GM18867 (cell line): ENCODE measurements around the gene ELN.
"Not testable (repeated sequence)": the region's sequence is repeated elsewhere in the genome, so short reads cannot be mapped to it uniquely, and the experiment has no call there.

Experiments used
- ATAC-seq: cut with Tn5 transposase; IDR thresholded peaks from one replicate; pipeline ENCODE4 v1.9.1; 2021; ENCODE audit warnings: mild to moderate bottlenecking, moderate library complexity; ENCODE audit not compliant: unreplicated experiment

ELN gene

DNA sequence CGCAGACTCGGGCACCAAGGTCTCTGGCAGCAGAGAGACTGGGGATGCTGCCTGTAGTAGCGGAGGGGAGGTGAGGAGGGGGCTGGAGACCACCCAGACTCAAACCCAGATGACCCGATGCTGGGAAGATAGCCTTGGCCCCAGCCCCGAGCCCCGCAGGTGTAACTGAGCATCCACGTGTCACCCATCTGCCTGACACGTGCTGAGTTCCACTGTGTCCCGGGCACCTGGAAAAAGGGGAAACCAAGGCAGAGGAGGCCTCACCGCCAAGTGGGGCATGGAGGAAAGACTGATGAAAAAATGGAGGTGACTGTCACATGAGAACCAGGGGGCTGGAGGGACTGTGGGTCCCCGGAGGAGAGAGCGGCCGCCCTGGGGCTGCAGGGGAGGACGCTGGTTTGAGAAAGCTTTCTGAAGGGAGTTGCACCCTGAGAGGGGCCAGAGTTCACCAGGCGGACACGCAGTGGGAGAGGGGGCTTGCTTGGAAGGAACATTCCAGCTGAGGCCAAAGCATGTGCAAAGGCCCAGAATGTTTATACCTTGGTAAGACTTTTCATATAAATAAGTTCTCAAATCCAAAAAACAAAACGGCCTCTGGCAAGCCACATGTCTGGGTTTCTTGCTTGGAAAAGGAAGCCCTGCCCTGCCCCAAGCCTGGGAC is 27.4 kb upstream of the ELN start:
- no peak for ATAC-seq

DNA sequence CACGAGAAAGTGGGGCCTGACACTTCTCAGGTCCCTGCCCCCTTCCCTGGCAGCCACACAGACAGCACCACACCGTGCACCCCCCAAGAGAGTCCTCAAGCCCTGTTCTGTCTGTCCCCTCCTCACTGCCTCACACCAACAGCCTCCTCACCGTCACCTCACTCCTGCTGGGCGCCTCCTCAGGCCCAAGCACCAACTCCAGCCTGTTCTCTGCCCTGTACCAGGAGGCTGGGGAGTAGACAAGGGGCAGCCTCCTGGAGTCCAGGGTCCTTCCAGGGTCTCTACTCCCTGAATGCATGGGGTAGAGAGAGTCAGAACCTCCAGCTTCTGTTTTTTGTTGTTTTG is 26.9 kb upstream of the ELN start:
- no peak for ATAC-seq

DNA sequence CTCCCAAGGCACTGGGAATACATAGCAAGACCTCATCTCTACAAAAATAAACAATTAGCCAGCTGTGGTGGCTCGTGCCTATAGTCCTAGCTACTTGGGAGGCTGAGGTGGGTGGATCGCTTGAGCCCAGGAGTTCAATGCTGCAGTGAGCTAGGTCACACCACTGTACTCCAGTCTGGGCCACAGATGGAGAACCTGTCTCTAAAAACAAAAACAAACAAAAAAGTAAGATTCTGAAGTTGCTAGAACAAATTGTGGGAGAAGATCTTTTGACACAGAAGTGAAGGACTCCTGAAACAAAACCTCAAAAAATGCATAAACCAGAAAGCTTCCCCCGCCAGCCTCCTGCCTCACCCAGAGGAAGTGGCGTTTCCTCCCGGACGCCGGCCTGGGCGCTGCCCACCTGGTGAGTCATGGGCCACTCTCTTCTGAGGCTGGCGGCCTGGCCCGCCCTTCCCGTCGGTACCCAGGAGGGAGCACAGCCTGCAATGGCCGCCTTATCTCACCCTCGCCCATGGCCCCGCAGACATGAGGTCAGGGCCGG is 25.4 kb upstream of the ELN start:
- no peak for ATAC-seq

DNA sequence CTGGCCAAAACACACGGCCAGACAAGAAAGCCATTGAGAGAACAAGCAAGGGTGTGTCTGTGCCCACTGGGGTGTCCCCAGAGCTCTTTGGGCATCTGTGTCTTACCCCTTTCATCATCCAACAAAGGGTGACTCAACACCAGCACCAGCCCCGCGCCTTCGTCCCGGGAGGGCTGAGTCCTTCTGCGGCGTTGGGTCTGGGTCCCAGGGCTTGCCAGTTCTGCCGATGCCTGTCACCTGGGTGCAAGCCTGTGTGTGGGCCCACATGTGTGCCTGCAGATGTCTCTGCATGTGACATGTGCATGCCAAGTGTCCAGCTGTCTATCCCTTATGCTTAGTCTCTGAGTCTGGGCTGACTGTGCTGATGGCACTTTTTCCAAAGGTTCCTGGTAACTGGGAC is 24.4 kb upstream of the ELN start:
- no peak for ATAC-seq

DNA sequence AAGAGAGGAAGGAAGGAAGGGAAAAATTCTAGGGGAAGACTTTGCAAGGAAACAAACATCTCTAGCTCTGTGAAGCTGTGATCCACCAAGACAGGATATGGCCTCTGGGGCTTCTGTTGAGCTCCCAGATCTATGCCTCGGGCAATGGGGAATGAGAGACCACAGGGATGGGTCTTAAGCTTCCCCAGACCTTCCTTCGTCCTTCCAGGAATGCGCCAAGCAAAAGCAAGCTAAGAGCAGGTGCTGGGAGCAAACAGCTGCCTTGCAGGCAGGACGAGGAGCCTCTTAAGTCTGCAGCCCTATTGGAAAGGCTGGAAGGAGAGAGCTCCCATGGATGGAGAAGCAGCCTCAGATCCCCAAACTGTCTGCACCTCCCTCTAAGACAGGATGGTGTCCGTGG is 21.9 kb upstream of the ELN start:
- no peak for ATAC-seq

DNA sequence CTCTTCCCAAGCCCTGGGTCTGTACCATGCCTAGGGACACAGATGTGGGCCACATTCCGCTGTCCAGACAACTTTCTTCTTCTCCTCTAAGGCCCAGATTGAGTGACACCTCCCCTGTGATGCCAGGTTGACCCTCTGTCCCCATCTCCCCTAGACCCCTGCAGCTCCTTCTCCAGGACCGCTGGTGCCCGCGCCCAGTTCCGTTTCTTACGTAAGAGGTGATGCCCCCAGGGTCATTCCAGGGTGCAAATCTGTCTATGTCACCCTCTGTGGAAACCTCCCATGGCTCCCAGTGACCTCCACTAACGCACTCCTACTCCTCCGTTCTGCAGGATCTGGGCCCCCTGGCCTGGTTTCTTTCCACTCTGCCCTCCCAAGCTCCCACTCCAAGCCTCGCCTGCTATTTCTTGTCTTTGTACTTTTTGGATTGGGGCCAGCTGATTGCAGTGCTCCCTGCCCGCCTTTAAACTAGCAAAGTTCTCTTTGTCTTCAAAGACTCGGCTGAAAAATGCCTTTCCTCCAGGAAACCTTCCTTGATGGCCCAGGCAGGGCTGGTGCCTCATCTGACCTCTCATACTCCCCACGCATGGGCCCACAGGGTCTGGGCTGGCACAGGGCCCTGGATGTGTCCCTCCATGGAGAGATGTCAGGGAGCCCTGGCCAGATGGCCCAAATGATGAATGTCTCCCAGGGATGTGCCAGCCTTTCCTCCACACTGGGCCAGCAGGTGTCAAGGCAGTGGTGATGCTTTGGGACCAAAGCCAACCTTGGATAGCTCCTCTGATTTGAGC is 21.3 kb upstream of the ELN start:
- ATAC-seq: no peak

DNA sequence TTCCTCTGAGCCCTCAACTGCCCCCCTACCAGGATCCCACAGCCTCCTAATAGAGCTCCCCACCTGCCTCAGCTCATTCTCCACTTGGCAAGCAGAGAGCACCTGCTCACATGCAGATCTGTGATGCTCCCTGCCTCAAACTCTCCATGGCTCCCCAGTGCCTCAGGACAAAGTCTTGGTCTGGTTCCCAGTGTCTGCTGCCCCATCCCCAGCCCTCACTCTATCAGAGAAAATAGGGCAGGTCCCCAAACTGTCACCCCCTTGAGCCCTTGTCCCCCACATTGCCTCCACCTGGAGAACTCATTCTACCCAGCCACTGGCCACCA is 20.8 kb upstream of the ELN start:
- ATAC-seq: no peak

DNA sequence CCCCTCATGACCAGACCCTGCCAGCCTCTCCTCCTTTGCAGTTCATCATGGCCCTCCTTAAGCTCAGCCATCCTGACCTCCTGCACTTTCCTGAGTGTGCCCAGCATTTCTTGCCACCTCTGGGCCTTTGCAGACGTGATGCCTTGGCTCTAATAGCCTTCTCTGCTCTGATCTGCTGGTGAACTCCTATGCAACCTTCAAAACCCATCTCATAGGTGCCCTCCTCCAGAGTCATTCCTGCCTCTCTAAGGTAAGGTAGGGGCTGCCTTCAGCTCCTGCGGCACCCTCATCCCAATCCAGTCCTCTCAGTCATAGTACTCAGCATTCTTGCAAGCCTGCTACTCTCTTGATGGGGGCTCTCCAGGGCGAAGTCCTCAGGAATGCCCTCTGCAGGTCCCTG is 19.3 kb upstream of the ELN start:
- no peak for ATAC-seq

DNA sequence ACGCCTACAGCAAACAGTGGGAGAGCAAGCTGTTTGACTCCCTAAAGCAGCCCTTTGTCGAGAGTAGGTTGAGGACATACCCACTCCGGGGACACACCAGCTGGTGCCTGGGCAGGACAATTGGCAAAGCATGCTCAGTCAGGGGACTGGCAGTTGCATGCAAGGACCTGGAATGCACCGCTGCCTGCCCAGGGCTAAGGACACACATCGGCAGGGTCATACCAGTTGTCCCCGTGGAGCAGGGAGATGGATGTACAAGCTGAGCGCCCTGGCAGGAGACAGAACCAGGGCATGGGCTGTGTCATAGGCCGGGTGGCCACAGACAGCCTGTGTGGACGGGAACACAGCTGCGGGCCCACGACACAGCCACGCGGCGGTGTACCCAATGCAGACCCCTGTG is 18.3 kb upstream of the ELN start:
- no peak for ATAC-seq

DNA sequence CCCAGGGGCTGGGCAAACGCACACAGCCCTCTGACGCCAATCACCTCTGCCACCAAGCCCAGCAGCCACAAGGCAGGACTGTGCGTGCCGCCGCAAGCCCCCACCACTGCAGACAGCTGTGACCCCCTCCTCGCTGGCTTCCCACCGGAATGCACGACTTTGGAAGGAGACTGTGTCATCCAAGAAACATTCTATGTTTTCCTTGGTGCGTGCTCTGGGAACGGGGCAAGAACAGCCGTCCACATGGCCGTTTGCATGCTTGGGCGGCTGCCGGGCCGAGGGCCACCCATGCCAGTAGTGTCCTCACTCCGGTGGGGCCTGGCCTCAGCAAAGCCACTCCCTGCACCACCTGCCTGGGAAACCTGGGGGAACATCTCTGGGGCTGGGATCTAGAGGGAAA is 17.6 kb upstream of the ELN start:
- ATAC-seq: no peak

DNA sequence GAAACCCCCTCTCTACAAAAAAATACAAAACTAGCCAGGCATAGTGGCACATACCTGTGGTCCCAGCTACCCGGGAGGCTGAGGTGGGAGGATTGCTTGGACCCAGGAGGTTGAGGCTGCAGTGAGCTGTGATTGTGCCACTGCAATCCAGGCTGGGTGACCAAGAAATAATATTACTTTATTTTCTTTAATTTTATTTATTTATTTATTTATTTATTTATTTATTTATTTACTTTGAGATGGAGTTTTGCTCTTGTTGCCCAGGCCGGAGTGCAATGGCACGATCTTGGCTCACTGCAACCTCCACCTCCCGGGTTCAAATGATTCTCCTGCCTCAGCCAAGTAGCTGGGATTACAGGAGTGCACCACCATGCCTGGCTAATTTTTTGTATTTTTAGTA is 16.6 kb upstream of the ELN start:
- ATAC-seq: not testable (repeated sequence)

DNA sequence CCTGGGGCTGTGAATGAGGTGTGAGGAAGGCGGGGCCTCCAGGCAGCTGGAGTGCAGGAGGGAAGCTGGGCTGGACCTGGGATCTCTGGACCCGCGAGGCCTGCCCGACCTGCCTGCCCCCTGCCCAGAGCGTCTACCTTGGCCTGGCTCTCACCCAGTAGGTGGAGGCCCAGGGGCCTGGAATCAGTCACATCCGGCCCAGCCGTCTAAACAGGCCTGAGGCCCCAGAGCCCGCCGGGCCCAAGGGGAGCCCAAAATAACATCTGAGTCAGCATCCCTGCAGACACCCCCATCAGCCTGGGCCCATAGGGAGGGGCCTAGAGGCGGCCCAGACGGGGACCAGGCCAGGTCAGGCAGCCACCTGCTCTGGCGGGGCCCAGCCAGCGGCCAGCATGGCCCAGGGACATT is 15.1 kb upstream of the ELN start:
- peak; percentile 96 for ATAC-seq

DNA sequence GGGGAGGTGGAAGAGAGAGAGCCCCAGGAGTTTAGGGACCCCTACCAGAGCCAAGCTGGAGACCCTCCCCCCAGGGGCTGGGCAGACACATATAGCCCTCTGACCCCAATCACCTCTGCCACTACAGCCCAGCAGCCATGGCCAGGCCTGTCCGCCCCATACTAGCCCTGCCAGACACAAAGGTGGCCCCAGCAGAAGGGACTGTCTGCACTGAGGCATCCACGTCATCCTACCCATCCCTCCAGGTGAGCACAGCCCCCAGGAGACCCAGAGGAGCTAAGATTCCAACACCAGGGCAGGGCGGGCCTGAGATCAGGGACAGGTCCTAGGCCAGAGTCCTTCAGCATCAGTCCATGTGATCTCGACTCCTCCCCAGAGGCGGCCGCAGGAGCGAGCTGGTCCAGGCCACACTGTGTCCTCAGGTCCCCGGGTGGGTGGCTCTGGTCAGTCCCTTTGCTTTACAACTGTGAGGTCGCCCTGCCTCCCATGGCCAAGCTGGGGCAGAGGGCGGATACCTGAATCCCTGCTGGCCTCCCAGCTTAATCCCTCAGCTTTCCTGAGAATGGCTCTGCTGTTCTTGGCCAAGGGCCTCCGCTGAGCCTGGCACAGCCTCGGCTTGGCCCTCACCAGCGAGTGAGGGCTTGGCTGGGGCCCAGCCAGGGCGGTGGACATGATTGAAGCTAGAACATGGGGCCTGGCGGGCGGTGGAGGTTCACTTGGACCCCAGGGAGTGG is 14.3 kb upstream of the ELN start:
- no peak for ATAC-seq

DNA sequence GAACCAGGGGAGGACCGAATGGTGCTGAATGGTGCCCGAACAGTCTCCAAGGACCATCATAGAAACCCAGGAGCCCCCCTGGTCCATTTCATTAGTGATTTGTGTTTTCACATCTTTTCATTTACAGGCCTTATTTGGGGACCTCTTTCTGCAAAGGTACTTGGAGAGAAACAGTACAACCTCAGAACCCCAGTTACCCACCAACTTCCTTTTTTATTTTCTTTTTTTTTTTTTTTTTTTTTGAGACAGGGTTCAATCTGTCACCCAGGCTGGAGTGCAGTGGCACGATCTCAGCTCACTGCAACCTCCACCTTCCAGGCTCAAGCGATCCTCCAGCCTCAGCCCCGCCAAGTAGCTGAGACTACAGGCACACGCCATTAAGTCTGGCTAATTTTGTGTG is 13.0 kb upstream of the ELN start:
- no peak for ATAC-seq

DNA sequence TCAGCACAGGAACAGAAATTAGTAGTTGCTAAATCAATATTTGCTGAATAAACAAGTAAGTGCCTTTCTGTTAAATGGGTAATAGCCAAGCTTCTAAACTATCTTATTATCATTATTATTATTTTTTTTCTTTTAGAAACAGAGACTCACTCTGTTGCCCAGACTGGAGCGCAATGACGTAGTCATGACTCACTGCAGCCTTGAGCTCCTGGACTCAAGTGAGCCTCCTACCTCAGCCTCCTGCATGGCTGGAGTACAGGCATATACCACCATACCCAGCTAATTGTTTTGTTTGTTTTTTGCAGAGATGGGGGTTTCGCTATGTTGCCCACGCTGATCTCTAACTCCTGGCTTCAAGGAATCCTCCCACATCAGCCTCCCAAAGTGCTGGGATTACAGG is 12.3 kb upstream of the ELN start:
- ATAC-seq: no peak

DNA sequence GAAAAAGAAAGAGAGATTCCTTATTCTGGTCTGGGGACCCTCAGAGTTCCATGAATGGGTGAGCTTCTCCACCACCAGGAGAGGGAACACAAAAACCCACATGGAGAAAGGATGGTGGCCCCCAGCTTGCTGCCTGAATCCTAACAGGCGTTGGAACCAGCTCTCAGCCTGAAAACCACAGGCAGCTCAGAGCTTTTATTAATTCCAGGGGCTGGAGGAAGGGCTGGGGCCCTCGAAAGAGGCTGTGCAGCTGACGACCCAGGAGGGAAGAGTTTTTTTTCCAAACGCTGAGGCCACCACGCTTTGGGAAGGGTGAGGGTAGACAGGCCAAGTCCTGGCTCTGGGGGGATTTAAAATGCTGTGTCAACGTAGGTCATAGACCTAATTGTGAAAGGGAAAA is 10.8 kb upstream of the ELN start:
- no peak for ATAC-seq

DNA sequence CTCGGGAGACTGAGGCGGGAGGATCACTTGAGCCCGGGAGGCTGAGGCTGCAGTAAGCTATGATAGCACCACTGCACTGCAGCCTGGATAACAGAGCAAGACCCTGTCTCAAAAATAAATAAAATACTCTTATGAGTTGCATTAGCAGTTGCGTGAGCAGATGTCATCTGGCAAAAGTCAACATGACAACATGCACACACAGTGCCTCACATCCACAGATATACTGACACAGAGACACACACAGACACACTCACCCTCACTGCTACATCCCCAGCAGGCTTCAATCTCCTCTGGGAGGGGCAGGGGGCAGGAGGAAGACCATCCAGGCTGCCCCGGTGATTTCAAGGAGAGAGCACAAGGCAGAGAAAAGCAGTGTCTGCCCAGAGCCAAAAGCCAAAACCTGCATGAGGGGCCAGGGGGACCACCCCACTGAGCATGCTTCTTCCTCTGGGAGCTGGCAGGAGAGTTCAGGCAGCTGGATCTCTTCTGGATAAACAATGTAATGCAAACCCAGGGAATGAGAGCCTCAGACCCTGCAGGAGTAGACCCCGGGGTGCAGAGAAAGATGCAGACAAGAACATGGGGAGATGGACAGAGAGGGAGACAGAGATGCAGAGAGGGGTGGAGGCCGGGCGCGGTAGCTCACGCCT is 9.6 kb upstream of the ELN start:
- no peak for ATAC-seq

DNA sequence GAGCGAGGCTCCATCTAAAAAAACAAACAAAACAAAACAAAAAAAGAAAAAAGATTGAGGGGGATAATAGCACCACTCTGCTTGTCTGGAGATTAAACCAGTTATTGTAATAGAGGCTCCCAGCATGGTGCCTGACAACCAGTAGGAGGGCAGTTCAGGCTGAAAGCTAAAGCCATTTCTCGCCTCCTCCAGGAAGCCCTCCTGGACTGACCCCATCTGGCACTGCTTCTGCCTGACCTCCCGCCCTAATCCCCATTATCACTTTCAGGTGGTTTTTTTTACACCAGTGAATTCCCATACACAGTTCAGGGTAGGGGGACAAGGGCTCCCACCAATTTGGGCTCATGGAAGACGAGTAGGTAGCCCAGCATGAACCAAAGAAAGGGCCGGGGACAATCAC is 8.8 kb upstream of the ELN start:
- ATAC-seq: no peak

DNA sequence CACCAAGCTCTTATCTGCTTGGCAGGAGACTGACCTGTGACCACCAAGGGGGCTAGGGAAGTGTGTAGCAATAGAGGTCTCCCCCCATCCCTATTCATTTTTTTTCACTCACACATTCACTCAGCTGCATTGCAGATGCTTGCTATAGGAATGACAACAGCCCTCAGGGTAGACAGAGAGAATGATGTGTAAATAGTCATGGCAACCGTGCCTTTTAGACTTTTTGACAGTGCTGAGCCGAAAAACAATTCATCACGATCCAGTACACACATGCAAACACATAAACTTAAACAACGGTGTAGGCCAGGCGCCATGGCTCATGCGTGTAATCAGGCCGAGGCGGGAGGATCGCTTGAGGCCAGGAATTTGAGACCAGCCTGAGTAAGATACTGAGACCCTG is 7.6 kb upstream of the ELN start:
- ATAC-seq: no peak

DNA sequence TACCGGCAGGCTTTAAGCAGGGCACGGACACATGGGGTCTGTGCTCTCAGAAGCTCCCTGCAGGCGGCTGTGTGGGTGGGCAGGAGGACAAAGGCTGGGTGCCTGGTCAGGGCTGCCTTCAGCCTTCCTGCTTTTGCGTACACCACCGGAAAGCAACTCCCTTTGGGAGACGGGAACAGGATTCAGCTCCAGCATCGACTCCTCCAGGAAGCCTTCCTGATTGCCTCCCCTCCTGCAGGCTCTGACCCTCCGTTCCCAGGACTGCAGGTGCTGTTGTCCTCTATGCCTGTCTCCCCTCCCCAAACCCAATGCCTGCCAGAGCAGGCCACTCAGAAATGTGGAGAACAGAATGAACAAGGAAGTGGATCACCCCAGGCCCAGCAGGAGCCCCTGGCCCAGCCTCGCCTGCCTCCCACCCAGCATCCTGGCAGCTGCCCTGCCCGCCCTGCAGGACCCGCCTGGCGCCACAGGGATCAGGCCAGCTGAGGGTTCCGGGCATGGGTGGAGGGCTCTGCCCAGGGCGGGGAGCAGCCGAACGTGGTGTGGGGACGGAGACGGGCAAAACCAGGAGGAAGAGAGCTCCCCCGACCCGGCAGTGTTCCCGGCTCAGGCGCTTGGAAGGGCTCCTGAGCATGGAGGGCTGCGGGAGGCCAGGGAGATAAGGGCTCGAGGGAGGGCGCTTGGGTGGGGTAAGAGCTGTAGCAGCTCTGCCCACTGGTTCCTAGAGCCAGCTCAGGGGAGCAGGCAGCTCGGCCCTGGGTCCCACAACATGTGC is 6.2 kb upstream of the ELN start:
- ATAC-seq: no peak

DNA sequence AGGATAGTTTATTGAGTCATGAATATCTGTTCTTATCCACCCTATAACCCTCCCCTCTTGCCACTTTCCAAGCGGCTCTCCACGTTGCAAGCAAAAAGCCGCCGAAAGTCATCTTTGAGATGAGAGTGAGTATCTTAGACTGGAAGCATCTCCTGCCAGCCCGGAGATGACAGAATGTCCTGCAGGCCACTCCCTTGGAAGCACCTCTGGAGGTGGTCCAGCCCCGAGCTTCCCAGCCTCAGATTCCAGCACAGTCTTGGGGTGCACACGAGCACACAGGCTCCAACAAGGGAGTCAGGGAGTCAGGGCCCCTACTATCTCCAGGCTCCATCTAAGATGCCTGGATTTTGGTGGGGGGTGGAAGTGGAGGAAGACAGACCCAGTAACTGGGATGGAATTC is 5.5 kb upstream of the ELN start:
- no peak for ATAC-seq
